NCI-H1105 treated with DMSO at 0.1 percent for 48 hours (cell line): Measurements from ENCODE around the gene HOXA2.

Experiments used
- DNase-seq: peaks from one replicate; lab custom pipeline; 2025; lab: John Stamatoyannopoulos, UW

The HOXA2 gene

DNA sequence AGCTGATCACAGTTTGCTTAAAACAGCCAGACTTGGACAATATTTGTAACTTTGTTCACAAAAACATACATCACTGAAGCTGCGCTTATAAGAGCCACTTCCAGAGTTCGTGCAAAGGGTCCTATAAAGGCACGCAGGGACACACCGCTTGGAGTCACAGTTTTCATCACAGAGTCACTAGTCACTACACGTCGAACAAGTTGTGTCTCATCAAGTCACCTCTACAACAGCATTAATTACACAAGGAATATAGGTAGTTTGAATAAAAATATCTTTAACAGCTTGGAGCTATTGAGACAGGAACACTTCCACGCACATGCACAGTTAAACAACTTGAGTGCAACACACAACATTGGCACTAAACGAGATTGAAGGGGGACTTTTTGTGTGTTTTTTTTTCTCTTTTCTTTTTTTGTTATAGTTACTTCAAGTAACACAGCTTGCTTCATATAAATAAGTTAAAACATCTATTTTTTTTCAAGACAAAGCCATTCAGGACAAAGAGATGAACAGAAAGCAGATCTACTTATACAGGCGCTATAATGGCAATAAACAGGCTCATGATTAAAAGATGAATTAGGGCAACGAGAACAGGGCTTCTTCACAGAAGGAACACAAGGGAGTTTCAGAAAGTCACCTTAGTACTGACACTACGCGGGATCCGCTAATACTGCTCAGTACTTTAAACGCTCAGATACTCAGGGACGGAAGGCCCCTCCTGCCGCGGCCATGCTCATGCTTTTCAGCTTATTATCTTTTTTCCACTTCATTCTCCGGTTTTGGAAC lies 38.8 kb upstream of the HOXA2 start:
- no peak for DNase-seq

GRCh38 chr7:27140126-27140857 lies 37.8 kb upstream of the HOXA2 start:
- DNase-seq = no peak

GRCh38 chr7:27139334-27140125 lies 37.0 kb upstream of the HOXA2 start:
- DNase-seq = no peak

GRCh38 chr7:27138985-27139333 lies 36.5 kb upstream of the HOXA2 start:
- DNase-seq = no peak

DNA sequence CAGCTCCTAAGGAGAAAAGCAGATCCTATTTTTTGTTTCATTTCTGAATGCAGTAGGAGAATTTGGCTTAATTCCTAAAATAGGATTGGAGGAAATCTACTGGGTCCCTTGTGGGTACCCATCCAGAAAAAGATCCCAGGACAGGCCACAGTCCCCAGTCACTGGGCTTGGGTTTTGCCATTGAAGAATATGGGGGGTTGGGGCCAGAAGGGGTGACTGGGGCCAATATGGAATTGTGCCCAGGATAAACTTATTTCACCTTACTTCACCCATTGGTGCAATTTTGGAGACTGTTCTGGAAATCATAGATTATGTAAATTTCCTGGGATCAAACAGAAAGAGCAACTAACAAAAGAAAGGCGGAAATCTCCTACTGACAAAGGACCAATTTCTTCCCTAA lies 36.0 kb upstream of the HOXA2 start:
- no peak for DNase-seq

- no peak for DNase-seq
These were observed 35.3 kb upstream of the HOXA2 start for GRCh38 chr7:27137640-27138315.

- no peak for DNase-seq
These were observed 31.9 kb upstream of the HOXA2 start for GRCh38 chr7:27134392-27134791.

GRCh38 chr7:27133409-27134231 lies 31.1 kb upstream of the HOXA2 start:
- DNase-seq = no peak

- no peak for DNase-seq
These were observed 30.5 kb upstream of the HOXA2 start for GRCh38 chr7:27132978-27133377.

DNA sequence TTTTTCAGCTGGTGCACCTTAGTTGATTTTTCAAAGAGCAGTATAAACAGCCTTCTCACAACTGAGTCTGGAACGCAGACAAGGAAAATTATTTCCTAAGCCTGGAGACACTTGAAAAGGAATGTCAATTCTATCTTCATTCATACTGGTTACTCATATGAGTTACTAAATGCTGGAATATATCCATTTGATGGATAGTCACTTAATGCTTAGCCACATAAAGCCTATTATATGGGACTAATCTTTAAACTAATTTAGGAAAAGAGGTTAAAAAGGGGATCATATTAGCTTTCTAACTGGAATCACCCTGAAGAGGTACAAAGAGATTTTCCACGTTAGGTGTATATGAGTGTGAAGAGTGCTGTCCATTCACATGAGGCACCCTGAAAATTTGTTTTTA lies 29.7 kb upstream of the HOXA2 start:
- DNase-seq = no peak

- DNase-seq = no peak
These were observed 28.9 kb upstream of the HOXA2 start for GRCh38 chr7:27131390-27131819.

DNA sequence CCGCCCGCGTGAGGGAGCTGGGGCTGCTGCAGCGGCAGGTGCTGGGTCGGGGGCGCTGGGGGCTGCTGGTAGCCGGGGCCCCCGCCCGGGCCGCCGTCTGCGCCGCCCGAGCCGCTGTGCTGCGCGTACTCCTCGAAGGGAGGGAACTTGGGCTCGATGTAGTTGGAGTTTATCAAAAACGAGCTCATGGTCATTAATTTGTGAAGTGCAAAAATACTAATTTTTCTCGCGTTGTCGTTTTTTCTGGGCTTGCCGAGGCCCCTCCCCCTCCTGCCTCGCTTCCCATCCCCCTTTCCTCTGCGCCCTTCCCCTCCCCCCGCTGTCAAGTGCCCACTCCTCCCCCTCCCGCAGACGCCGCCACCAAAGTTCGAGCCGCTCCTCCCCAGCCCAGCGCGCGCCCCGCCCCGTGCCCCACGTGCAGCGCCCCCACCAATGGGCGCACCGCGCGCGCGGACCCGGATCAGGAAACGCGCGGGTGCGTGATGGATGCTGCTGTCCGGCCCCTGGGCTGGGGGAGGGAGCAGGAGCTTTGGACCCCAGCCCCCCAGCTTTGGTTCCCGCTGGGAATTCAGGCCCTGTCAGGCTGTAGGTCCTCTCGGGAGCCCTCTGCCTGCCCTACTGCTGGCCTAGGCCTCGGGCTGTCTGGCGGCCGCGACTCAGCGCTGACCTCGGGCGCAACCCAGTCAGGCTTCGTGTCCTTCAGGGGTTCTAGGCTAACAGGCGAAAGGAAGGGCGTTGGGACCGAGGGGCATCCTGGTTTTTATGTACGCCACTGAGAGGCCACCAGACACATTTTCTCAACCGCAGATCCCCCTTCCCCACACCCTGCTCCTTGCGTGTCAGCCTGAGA lies 28.3 kb upstream of the HOXA2 start, which contains the start of gene HOXA4:
Gene HOXA4, minus strand, starts transcription at position 218 of the 850 bp plus-strand sequence. Its CDS starts 24 bp downstream, at position 194.
- DNase-seq = no peak

- no peak for DNase-seq
These were observed 27.5 kb upstream of the HOXA2 start for GRCh38 chr7:27129729-27130539.

- no peak for DNase-seq
These were observed 26.6 kb upstream of the HOXA2 start for GRCh38 chr7:27128776-27129728.

DNA sequence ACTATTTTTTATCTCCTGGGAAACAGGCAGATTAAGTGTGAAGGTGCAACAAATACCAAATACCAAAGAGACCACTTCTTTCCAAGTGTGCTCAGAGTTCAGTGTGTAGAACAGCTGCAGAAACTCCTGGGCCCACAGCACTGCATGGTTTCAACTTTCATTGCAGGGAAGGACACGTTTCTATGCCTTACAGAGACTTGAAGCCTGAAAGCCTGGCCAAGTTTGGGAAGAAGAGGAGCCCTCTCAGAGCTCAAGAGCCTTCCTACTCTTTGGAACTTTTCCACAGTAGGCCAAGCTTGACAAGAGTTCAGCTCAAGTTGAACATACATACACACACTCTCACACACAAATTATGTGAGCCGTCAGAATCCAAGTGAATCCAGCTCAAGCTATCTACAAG lies 25.6 kb upstream of the HOXA2 start:
- no peak for DNase-seq

GRCh38 chr7:27126596-27127327 lies 24.3 kb upstream of the HOXA2 start:
- DNase-seq = no peak

DNA sequence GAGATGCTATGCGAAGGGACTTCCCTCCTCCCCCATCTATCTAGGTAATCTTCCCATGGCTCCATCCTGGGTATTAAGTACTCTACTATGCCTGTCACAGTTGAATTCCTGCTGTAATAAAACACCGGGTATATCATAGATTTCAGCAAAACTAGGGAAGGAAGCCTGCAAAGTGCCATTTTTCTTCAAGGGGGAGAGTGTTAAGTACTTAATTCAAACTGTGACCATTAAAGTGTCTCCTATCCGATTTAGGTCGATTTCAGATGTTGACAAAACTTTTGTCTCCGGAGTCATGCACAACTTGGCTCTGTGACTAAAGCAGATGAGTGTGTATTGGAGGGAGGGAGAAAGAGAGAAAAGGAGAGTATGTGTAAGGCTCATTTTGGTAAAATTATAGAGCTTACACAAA lies 23.5 kb upstream of the HOXA2 start:
- DNase-seq = no peak
